GM23338 (cell line): ENCODE results near the gene TAC3. TPM values are rescaled to one million over a fixed set of nuclear protein-coding genes. Genes with fewer than 3 reads are reported as not detected.
A peak's percentile ranks its signal among the peaks of the same experiment; 100 is the strongest.

Source experiments
- ATAC-seq: fragments of 200-7000 bp; cut with Tn5 transposase; 3 replicates; pipeline ENCODE4 v1.9.1; 2020
- DNase-seq: peaks from one replicate; pipeline ENCODE4 v3.0.0-alpha.2; 2015; ENCODE audit warnings: low spot score
- H2AFZ ChIP-seq: fragments of 200-600 bp; sonication (generic); 2 replicates; pipeline ENCODE4 v1.8.0; 2016; ENCODE audit warnings: antibody characterized with exemption, mild to moderate bottlenecking, moderate library complexity
- H3F3A ChIP-seq: fragments of 200-600 bp; sonication (generic); replicated peaks from 2 replicates; pipeline ENCODE4 v1.8.0; 2017; ENCODE audit warnings: antibody characterized with exemption, mixed run types, low read depth
- H3K27ac ChIP-seq: fragments of 200-600 bp; sonication (generic); 2 replicates; pipeline ENCODE4 v1.6.1; 2016; ENCODE audit warnings: low read depth
- H3K27me3 ChIP-seq: fragments of 200-600 bp; sonication (generic); 2 replicates; pipeline ENCODE4 v1.8.0; 2016; ENCODE audit warnings: mild to moderate bottlenecking, mixed run types, moderate library complexity; ENCODE audit not compliant: insufficient read depth
- H3K36me3 ChIP-seq: fragments of 200-600 bp; sonication (generic); 2 replicates; pipeline ENCODE4 v1.8.0; 2016; ENCODE audit warnings: mild to moderate bottlenecking; ENCODE audit not compliant: insufficient read depth
- H3K4me1 ChIP-seq: fragments of 200-600 bp; sonication (generic); 2 replicates; pipeline ENCODE4 v1.8.0; 2016; ENCODE audit warnings: mild to moderate bottlenecking, moderate library complexity; ENCODE audit not compliant: insufficient read depth
- H3K4me2 ChIP-seq: fragments of 200-600 bp; sonication (generic); 2 replicates; pipeline ENCODE4 v1.7.1; 2017; ENCODE audit warnings: mixed run types
- H3K4me3 ChIP-seq: fragments of 200-600 bp; sonication (generic); 2 replicates; pipeline ENCODE4 v1.6.1; 2016; ENCODE audit warnings: mixed run types
- H3K79me2 ChIP-seq: fragments of 200-600 bp; sonication (generic); replicated peaks from 2 replicates; pipeline ENCODE4 v1.8.0; 2017; ENCODE audit warnings: mild to moderate bottlenecking; ENCODE audit not compliant: insufficient read depth
- H3K9me2 ChIP-seq: fragments of 200-600 bp; sonication (generic); 2 replicates; pipeline ENCODE4 v1.8.0; 2017; ENCODE audit not compliant: insufficient read depth
- H4K20me1 ChIP-seq: fragments of 200-600 bp; sonication (generic); replicated peaks from 2 replicates; pipeline ENCODE4 v1.8.0; 2017; ENCODE audit warnings: mild to moderate bottlenecking; ENCODE audit not compliant: insufficient read depth
- H3K27ac Mint-ChIP-seq: 2 replicates; pipeline ENCODE4 v1.8.0; 2020; ENCODE audit warnings: inconsistent platforms, mild to moderate bottlenecking, moderate library complexity, mixed read lengths
- H3K27me3 Mint-ChIP-seq: 3 replicates; pipeline ENCODE4 v1.8.0; 2022; ENCODE audit warnings: low read depth, mild to moderate bottlenecking, moderate library complexity, mixed read lengths, inconsistent platforms; ENCODE audit not compliant: insufficient read depth, poor library complexity
- H3K36me3 Mint-ChIP-seq: 3 replicates; pipeline ENCODE4 v1.8.0; 2021; ENCODE audit warnings: low read depth, mild to moderate bottlenecking, inconsistent platforms, moderate library complexity, mixed read lengths
- H3K4me1 Mint-ChIP-seq: 3 replicates; pipeline ENCODE4 v1.8.0; 2020; ENCODE audit warnings: mild to moderate bottlenecking, inconsistent platforms, mixed read lengths
- H3K4me3 Mint-ChIP-seq: 3 replicates; pipeline ENCODE4 v1.8.0; 2021; ENCODE audit warnings: moderate library complexity, mild to moderate bottlenecking, inconsistent platforms, mixed read lengths
- H3K9me3 Mint-ChIP-seq: 3 replicates; pipeline ENCODE4 v1.8.0; 2020; ENCODE audit warnings: moderate library complexity, mild to moderate bottlenecking, inconsistent platforms, mixed read lengths
- CTCF ChIP-seq, 2 experiments: fragments of 200-600 bp in 1 of 2; sonication (generic) in 1 of 2; conservative IDR thresholded peaks; 2 replicates each; pipeline versions ENCODE4 v1.5.1 to v1.6.1; 2016 to 2017; ENCODE audit warnings: antibody characterized with exemption in 2 of 2, low read depth in 2 of 2, mild to moderate bottlenecking in 2 of 2, moderate library complexity in 1 of 2
- EZH2 ChIP-seq: fragments of 200-600 bp; sonication (generic); IDR thresholded peaks from one replicate; pipeline ENCODE4 v1.8.0; 2017; ENCODE audit warnings: antibody characterized with exemption, mild to moderate bottlenecking, low read depth; ENCODE audit not compliant: unreplicated experiment
- POLR2AphosphoS5 ChIP-seq: IDR thresholded peaks from 2 replicates; pipeline ENCODE4 v1.6.1; 2016; ENCODE audit warnings: antibody characterized with exemption, low read depth
- ZNF114 ChIP-seq: fragments of 250-450 bp; sonication (Bioruptor Pico); IDR thresholded peaks from 2 replicates; pipeline ENCODE4 v1.5.0; 2020; ENCODE audit warnings: mild to moderate bottlenecking, moderate library complexity
- polyA plus RNA-seq: library from polyadenylated mRNA; unstranded; fragments of >200 nt; fragmentation: Nextera tagmentation; extraction: Ambion mirVana; gene quantifications from 2 replicates; pipeline ENCODE4 v1.2.1, GENCODE V29; 2016
- total RNA-seq: library from RNA; depleted of rRNA; stranded (reverse); fragments of >200 nt; shearing (Covaris generic); gene quantifications from 2 replicates; pipeline ENCODE4 v1.2.3, GENCODE V29; 2014
- TF ChIP-seq, protein P1 (sequence below): fragments of 250-450 bp; sonication (Bioruptor Pico); IDR thresholded peaks from 2 replicates; pipeline ENCODE4 v1.5.0; 2020; ENCODE audit warnings: mild to moderate bottlenecking, moderate library complexity

Gene TAC3
- total and polyA plus RNA-seq, 2 experiments from 2014 or later = 11.9 to 35.1 TPM

DNA sequence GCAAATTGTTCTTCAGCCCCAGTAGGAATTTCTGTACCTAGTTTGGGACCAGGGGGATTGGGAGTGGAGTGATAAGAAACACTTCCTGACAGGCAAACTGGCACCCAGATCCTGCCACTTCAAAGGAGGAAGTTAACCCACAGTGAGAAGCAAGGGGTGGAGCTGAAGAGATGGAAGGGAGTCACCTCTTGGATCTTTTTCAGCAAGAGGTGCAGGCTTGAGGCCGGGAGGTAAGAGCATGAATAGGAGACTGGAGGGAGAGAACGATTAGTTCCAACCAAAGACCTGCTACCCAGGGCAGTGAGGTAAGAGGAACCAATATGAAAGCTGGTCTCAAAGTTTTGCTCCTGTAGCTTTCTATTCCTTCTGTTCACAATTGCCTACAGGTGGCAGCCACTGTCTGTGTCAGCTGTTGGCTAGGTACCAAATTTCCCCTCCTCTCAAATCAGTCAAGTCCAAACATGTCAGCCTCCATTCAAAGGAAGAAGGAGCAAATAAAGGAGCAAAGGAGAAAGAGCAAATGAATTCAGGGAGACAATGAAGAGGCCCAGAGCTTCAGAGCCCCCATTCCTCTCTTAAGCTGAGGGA lies 14.9 kb upstream of the TAC3 start:
- H3K9me3 Mint-ChIP-seq = no peaks in the 10 kb centered on the region
- Histone ChIP-seq H3K4me2 (no peak overlapping the region), H2AFZ (peak overlapping the region; percentile 95), H3K4me1 (peaks cover 9% of the 10 kb centered on the region; the same call in 1 of the 2 replicates), H3K4me3 (no peak overlapping the region), H3K36me3 (no peaks in the 10 kb centered on the region), H3K27ac (no peak overlapping the region), H3K79me2 (no peaks in the 10 kb centered on the region), H3K27me3 (no peaks in the 10 kb centered on the region), H3K9me2 (no peaks in the 10 kb centered on the region), H3F3A (no peaks in the 10 kb centered on the region), H4K20me1 (no peaks in the 10 kb centered on the region)
- DNase-seq (peak; percentile 31), ATAC-seq (peak; percentile 36)
- H3K27me3 Mint-ChIP-seq = peaks cover 15% of the 10 kb centered on the region
- H3K27ac Mint-ChIP-seq = no peak overlapping the region
- TF ChIP-seq EZH2 = no peak
- TF ChIP-seq CTCF (conservative IDR thresholded peaks at IDR 0.05; ENCODE audit: low read depth in 2 of 2) = peak; percentile 15 to 55; a peak in 3 of 4 replicates
- no peaks in the 10 kb centered on the region; the same call in 2 of the 3 replicates for H3K36me3 Mint-ChIP-seq
- peaks cover 27% of the 10 kb centered on the region for H3K4me1 Mint-ChIP-seq
- no peak overlapping the region for H3K4me3 Mint-ChIP-seq

GRCh38 chr12:57029457-57029856 lies 13.1 kb upstream of the TAC3 start:
- peaks cover 9% of the 10 kb centered on the region; the same call in 1 of the 2 replicates for H3K4me1 ChIP-seq
- H4K20me1 ChIP-seq = no peaks in the 10 kb centered on the region
- no peak overlapping the region for H2AFZ ChIP-seq
- no peaks in the 10 kb centered on the region for H3F3A ChIP-seq
- no peak overlapping the region for H3K4me3 Mint-ChIP-seq
- H3K36me3 ChIP-seq = no peaks in the 10 kb centered on the region
- H3K4me2 ChIP-seq = no peak overlapping the region
- peaks cover 15% of the 10 kb centered on the region for H3K27me3 Mint-ChIP-seq
- TF ChIP-seq ZNF114 (CRISPR knock-in tag) (no peak), POLR2AphosphoS5 (no peak), EZH2 (no peak)
- TF ChIP-seq, protein P1, sequence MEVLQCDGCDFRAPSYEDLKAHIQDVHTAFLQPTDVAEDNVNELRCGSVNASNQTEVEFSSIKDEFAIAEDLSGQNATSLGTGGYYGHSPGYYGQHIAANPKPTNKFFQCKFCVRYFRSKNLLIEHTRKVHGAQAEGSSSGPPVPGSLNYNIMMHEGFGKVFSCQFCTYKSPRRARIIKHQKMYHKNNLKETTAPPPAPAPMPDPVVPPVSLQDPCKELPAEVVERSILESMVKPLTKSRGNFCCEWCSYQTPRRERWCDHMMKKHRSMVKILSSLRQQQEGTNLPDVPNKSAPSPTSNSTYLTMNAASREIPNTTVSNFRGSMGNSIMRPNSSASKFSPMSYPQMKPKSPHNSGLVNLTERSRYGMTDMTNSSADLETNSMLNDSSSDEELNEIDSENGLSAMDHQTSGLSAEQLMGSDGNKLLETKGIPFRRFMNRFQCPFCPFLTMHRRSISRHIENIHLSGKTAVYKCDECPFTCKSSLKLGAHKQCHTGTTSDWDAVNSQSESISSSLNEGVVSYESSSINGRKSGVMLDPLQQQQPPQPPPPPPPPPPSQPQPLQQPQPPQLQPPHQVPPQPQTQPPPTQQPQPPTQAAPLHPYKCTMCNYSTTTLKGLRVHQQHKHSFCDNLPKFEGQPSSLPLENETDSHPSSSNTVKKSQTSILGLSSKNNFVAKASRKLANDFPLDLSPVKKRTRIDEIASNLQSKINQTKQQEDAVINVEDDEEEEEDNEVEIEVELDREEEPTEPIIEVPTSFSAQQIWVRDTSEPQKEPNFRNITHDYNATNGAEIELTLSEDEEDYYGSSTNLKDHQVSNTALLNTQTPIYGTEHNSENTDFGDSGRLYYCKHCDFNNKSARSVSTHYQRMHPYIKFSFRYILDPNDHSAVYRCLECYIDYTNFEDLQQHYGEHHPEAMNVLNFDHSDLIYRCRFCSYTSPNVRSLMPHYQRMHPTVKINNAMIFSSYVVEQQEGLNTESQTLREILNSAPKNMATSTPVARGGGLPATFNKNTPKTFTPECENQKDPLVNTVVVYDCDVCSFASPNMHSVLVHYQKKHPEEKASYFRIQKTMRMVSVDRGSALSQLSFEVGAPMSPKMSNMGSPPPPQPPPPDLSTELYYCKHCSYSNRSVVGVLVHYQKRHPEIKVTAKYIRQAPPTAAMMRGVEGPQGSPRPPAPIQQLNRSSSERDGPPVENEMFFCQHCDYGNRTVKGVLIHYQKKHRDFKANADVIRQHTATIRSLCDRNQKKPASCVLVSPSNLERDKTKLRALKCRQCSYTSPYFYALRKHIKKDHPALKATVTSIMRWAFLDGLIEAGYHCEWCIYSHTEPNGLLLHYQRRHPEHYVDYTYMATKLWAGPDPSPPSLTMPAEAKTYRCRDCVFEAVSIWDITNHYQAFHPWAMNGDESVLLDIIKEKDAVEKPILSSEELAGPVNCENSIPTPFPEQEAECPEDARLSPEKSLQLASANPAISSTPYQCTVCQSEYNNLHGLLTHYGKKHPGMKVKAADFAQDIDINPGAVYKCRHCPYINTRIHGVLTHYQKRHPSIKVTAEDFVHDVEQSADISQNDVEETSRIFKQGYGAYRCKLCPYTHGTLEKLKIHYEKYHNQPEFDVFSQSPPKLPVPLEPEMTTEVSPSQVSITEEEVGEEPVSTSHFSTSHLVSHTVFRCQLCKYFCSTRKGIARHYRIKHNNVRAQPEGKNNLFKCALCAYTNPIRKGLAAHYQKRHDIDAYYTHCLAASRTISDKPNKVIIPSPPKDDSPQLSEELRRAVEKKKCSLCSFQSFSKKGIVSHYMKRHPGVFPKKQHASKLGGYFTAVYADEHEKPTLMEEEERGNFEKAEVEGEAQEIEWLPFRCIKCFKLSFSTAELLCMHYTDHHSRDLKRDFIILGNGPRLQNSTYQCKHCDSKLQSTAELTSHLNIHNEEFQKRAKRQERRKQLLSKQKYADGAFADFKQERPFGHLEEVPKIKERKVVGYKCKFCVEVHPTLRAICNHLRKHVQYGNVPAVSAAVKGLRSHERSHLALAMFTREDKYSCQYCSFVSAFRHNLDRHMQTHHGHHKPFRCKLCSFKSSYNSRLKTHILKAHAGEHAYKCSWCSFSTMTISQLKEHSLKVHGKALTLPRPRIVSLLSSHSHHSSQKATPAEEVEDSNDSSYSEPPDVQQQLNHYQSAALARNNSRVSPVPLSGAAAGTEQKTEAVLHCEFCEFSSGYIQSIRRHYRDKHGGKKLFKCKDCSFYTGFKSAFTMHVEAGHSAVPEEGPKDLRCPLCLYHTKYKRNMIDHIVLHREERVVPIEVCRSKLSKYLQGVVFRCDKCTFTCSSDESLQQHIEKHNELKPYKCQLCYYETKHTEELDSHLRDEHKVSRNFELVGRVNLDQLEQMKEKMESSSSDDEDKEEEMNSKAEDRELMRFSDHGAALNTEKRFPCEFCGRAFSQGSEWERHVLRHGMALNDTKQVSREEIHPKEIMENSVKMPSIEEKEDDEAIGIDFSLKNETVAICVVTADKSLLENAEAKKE (CRISPR knock-in tag) = no peak
- no peaks in the 10 kb centered on the region for H3K9me2 ChIP-seq
- peaks cover 29% of the 10 kb centered on the region for H3K4me1 Mint-ChIP-seq
- H3K36me3 Mint-ChIP-seq = no peaks in the 10 kb centered on the region; the same call in 2 of the 3 replicates
- no peak overlapping the region for H3K27ac Mint-ChIP-seq
- DNase-seq (no peak), ATAC-seq (no peak)
- H3K27ac ChIP-seq = no peak overlapping the region
- no peak overlapping the region for H3K4me3 ChIP-seq
- no peaks in the 10 kb centered on the region for H3K79me2 ChIP-seq
- no peaks in the 10 kb centered on the region for H3K27me3 ChIP-seq
- no peaks in the 10 kb centered on the region for H3K9me3 Mint-ChIP-seq
